Spleen (tissue), 7 donors: Measurements from ENCODE around the gene PRKCZ.
A peak's percentile ranks its signal among the peaks of the same experiment; 100 is the strongest.

Experiments
- CTCF ChIP-seq, 11 experiments: fragments of 200-600 bp in 7 of 11; fragments of 450-650 bp in 4 of 11; sonication (generic) in 4 of 11; IDR thresholded peaks in 8 of 11; conservative IDR thresholded peaks in 3 of 11; 1 replicate in 7 of 11; 2 replicates in 4 of 11; pipeline versions ENCODE4 v1.4.0 to v1.8.0; 2016 to 2021; ENCODE audit warnings: antibody characterized with exemption in 11 of 11, inconsistent platforms in 4 of 11, mild to moderate bottlenecking in 1 of 11
- POLR2A ChIP-seq, 3 donors: fragments of 450-650 bp; IDR thresholded peaks; one replicate each; pipeline ENCODE4 v1.5.1; 2017; ENCODE audit warnings: antibody characterized with exemption in 3 of 3, mild to moderate bottlenecking in 1 of 3
- POLR2AphosphoS5 ChIP-seq, 3 donors: sonication (generic); formaldehyde crosslinking; IDR thresholded peaks; one replicate each; pipeline ENCODE4 v1.5.1; 2017; ENCODE audit warnings: antibody characterized with exemption in 3 of 3
- donor health status: DM: no; HTN: no; CAD: no; lungs with moderate emphysema.
- donor health status: DM: no; HTN: no; CAD: no.
- donor health status: DM: no; HTN: no; CAD: no.

GRCh38 chr1:2045468-2046173 is 4.6 kb upstream of the PRKCZ start:
- TF ChIP-seq CTCF (IDR thresholded peaks at IDR 0.05 in 8 of 11, conservative IDR thresholded peaks at IDR 0.05 in 3 of 11) (no peak), POLR2A (IDR thresholded peaks at IDR 0.05) (no peak), POLR2AphosphoS5 (IDR thresholded peaks at IDR 0.05) (peak in 2 of 3 donors; percentile 69 to 77)
